Activated naive CD4-positive, alpha-beta T cell treated with anti-CD3 and anti-CD28 coated beads, Interleukin-2, amount 50 U/mL, for 24 hours (primary cell): ENCODE data around the gene CALB2.
"Not testable (repeated sequence)": the region's sequence is repeated elsewhere in the genome, so short reads cannot be mapped to it uniquely, and the experiment has no call there.

Experiments used
- H3K27ac Mint-ChIP-seq: one replicate; pipeline ENCODE4 v1.8.0; 2021; ENCODE audit warnings: mild to moderate bottlenecking, mixed read lengths
- H3K27me3 Mint-ChIP-seq: one replicate; pipeline ENCODE4 v1.8.0; 2021; ENCODE audit warnings: mixed read lengths
- H3K36me3 Mint-ChIP-seq: one replicate; pipeline ENCODE4 v1.8.0; 2021; ENCODE audit warnings: mixed read lengths
- H3K4me1 Mint-ChIP-seq: one replicate; pipeline ENCODE4 v1.8.0; 2021; ENCODE audit warnings: mixed read lengths
- H3K4me3 Mint-ChIP-seq: one replicate; pipeline ENCODE4 v1.8.0; 2021; ENCODE audit warnings: mild to moderate bottlenecking, mixed read lengths
- H3K9me3 Mint-ChIP-seq: one replicate; pipeline ENCODE4 v1.8.0; 2021; ENCODE audit warnings: mixed read lengths

CALB2 gene

DNA sequence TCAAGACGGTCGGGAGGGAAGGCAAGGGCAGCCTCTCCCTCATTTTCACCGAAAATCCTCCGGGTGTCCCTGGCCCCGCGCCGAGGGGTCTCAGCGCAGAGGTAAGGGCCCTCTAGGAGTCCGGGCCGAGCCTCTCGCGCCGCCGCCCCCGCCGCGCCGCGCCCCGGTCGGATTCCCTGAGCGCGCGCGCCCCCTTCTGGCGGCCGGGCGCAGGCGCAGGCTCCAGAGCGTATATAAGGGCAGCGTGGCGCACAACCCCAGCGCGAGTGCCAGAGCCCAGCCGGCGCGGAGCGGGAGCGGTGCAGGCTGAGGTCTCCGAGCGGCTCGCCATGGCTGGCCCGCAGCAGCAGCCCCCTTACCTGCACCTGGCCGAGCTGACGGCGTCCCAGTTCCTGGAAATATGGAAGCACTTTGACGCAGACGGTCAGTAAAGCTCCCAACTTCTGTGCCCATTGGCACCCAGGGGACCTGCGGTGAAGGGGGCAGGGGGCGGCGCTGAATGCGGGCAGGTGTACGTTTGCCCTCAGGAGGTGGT lies at the start of gene CALB2:
Gene CALB2 (plus strand): TSS at position 260 of the 535 bp plus-strand sequence. CDS start 70 bp downstream, at position 330.
- no peaks in the 10 kb centered on the region for H3K9me3 Mint-ChIP-seq
- no peaks in the 10 kb centered on the region for H3K36me3 Mint-ChIP-seq
- peaks cover 5% of the 10 kb centered on the region for H3K4me1 Mint-ChIP-seq
- peak within 1 kb of the TSS; percentile 55 for H3K4me3 Mint-ChIP-seq
- peaks cover 11% of the 10 kb centered on the region for H3K27me3 Mint-ChIP-seq
- H3K27ac Mint-ChIP-seq, result no peak within 1 kb of the TSS

DNA sequence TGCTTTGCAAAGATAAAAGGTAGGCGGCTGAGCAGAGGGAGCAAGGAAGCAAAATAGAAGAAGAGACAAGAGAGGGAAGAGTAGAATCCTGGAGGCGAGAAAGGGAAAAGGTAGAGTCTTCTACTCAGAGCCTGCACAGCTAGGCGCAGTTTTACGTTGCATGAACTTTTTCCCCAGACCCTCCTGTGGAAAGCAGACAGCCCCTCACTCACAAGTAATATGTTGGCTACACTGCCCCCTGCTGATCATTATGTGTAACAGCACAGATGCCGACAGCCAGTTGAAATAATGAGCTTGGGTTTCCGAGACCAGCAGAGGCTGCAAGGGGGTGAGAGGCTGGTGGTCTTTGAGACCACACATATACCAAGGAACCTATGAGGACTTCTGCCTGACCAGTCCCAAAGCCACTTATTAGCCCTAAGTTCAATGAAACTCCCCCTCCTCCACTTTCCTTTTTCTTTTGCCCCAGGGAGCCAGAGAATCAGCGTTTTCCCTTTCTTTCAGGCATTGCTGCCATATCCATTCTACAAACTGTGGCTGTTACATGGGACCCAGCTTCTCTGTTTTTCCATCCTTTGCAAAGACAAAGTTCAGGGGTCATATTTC lies 46.9 kb upstream of the CALB2 start:
- Mint-ChIP-seq H3K27ac (no peak overlapping the region), H3K4me1 (no peaks in the 10 kb centered on the region), H3K27me3 (peaks cover 28% of the 10 kb centered on the region), H3K36me3 (no peaks in the 10 kb centered on the region), H3K9me3 (no peaks in the 10 kb centered on the region), H3K4me3 (no peak overlapping the region)

DNA sequence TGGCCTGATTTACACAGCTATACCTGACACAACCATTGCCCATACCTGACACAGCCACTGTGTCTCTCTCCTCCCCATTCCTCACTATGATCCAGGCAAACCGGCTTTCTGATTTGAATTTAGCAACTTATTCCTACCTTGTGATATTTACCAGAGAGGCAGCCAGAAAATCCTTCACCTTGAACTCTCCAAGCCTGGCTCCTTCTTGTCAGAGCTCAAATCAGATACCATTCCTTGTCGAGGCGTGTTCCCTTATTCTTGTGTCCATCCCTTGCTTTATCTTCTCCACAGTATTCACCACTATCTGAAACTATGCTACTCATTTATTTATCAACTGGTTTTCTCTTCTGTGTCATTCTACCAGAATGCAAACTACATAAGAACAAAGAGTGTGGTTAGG lies 44.9 kb upstream of the CALB2 start:
- not testable (repeated sequence) for H3K4me3 Mint-ChIP-seq, H3K4me1 Mint-ChIP-seq, H3K27ac Mint-ChIP-seq, H3K9me3 Mint-ChIP-seq, H3K36me3 Mint-ChIP-seq
- H3K27me3 Mint-ChIP-seq, result peaks cover 24% of the 10 kb centered on the region

DNA sequence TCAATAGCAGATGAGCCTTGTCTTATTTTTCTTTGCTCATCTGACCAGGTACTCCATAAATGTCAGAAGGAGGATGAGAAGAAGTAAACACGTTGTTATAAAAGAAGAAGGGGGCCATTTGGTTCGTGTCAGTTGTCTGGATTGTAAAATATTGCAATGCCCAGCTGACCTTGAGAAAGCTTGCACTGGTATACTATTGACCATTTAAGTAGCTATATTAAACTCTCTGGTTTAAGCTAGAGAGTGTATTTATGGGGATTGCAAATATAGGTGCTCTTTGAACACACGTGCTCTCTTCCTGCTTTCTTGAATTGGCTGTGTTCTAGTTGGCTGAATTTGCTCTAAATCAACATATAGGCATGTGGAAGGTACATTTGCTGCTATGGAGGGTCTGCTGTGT lies 43.3 kb upstream of the CALB2 start:
- H3K27me3 Mint-ChIP-seq, result peaks cover 23% of the 10 kb centered on the region
- no peaks in the 10 kb centered on the region for H3K4me1 Mint-ChIP-seq

GRCh38 chr16:71319999-71320398 lies 38.5 kb upstream of the CALB2 start:
- H3K36me3 Mint-ChIP-seq, result no peaks in the 10 kb centered on the region
- H3K4me1 Mint-ChIP-seq, result no peaks in the 10 kb centered on the region
- no peaks in the 10 kb centered on the region for H3K9me3 Mint-ChIP-seq
- no peak overlapping the region for H3K27ac Mint-ChIP-seq
- H3K4me3 Mint-ChIP-seq, result no peak overlapping the region
- peaks cover 20% of the 10 kb centered on the region for H3K27me3 Mint-ChIP-seq

More for the DNA sequence above, 43.3 kb upstream of the CALB2 start:
- Mint-ChIP-seq H3K4me3 (no peak overlapping the region), H3K9me3 (no peaks in the 10 kb centered on the region), H3K27ac (no peak overlapping the region), H3K36me3 (no peaks in the 10 kb centered on the region)

- Mint-ChIP-seq H3K27me3 (peaks cover 8% of the 10 kb centered on the region), H3K27ac (no peak overlapping the region), H3K4me3 (no peak overlapping the region), H3K9me3 (no peaks in the 10 kb centered on the region), H3K36me3 (no peaks in the 10 kb centered on the region), H3K4me1 (no peaks in the 10 kb centered on the region)
Observed at GRCh38 chr16:71327720-71328119, 30.8 kb upstream of the CALB2 start.

DNA sequence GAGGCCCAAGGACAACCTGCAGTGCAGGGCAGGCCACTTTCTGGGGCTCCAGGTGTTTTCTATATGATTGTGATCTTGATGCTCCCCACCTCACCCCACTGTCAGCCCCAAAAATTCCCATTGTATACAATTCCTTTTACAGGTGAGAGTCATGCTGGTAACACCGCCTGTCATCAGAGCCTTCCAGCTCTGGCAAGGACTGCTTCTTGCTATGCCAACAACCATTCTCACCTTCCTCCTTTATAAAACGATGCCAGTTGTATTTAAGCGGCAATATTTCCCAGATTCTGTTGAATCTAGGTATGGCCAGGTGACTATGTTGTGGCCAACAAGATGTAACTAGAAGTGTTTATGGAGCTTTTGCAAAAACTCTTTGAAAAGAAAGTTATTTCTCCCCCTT lies 30.4 kb upstream of the CALB2 start:
- peaks cover 8% of the 10 kb centered on the region for H3K27me3 Mint-ChIP-seq
- no peak overlapping the region for H3K4me3 Mint-ChIP-seq
- H3K9me3 Mint-ChIP-seq, result no peaks in the 10 kb centered on the region
- H3K4me1 Mint-ChIP-seq, result no peaks in the 10 kb centered on the region
- no peaks in the 10 kb centered on the region for H3K36me3 Mint-ChIP-seq
- H3K27ac Mint-ChIP-seq, result no peak overlapping the region

DNA sequence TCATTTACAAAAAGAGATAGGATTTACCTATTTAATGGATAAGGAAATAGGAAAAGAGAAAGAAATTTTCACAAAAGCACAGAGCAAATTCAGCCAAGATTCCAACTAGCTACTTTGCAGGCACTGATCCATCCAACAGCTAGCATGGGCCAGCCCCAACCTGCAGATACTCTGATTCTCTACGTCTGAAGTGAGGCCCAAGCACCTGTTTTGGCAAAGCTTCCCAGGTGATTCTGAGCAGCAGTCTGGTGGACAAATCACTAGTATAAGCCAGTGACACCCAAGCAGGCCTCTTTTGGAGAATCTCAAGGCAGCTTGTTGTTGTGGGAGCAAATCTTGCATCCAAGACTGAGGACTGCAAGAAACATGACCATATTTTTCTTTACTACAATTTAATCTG lies 20.9 kb upstream of the CALB2 start:
- peaks cover 18% of the 10 kb centered on the region for H3K27me3 Mint-ChIP-seq

GRCh38 chr16:71338193-71338592 lies 20.3 kb upstream of the CALB2 start:
- H3K27ac Mint-ChIP-seq, result no peak overlapping the region
- H3K4me1 Mint-ChIP-seq, result no peaks in the 10 kb centered on the region

More for the DNA sequence above, 20.9 kb upstream of the CALB2 start:
- Mint-ChIP-seq H3K4me3 (no peak overlapping the region), H3K9me3 (peaks cover 6% of the 10 kb centered on the region), H3K4me1 (no peaks in the 10 kb centered on the region), H3K27ac (no peak overlapping the region), H3K36me3 (no peaks in the 10 kb centered on the region)

GRCh38 chr16:71338632-71339031 lies 19.9 kb upstream of the CALB2 start:
- Mint-ChIP-seq H3K9me3 (peaks cover 6% of the 10 kb centered on the region), H3K4me3 (no peak overlapping the region), H3K27ac (no peak overlapping the region), H3K4me1 (no peaks in the 10 kb centered on the region), H3K27me3 (peaks cover 18% of the 10 kb centered on the region), H3K36me3 (no peaks in the 10 kb centered on the region)

More at GRCh38 chr16:71338193-71338592, 20.3 kb upstream of the CALB2 start:
- Mint-ChIP-seq H3K4me3 (no peak overlapping the region), H3K36me3 (no peaks in the 10 kb centered on the region), H3K27me3 (peaks cover 18% of the 10 kb centered on the region), H3K9me3 (peaks cover 6% of the 10 kb centered on the region)

DNA sequence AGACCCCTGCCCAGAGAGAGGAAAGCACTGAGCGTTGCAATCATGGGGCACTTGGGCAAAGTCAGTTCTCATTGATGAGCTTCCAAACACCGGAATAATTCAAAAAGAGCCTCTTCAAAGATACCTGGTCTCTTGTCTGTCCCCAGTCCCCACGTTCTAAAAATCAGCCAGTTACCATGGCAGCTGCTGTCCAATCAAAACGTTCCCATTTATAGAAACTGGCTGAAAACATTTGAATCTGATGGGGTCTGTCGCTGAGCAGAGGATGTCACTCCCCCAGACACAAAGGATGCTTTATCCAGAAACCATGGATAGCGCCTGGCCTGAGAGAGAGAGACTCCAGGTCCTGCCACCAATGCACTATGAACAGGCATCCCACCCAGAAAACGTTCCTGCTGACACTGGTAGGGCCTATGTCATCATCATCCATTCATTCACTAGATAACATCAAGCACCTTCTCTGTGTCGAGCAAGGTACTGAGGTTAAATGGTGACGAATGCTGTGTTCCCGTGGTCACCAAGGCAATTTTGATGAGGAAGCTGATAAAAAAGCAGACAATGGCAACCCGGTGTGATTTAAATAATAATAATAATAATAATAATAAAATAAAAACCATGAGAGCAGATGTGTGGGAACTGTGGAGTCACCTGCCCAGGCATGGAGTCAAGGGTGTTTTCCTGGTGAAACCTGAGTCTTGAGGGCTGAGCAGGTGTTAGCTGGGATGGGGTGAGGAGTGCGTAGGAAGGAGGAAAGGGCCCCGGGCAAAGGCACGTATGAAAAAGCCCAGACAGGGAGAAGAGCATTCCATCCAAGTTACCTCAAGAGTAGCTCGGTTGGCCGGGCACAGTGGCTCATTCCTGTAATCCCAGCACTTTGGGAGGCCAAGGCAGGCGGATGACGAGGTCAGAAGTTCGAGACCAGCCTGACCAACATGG lies 19.0 kb upstream of the CALB2 start:
- H3K9me3 Mint-ChIP-seq, result peaks cover 6% of the 10 kb centered on the region
- H3K27ac Mint-ChIP-seq, result no peak overlapping the region
- H3K4me3 Mint-ChIP-seq, result no peak overlapping the region
- no peaks in the 10 kb centered on the region for H3K4me1 Mint-ChIP-seq
- no peaks in the 10 kb centered on the region for H3K36me3 Mint-ChIP-seq
- H3K27me3 Mint-ChIP-seq, result peaks cover 18% of the 10 kb centered on the region

GRCh38 chr16:71340406-71340805 lies 18.1 kb upstream of the CALB2 start:
- Mint-ChIP-seq H3K36me3 (no peaks in the 10 kb centered on the region), H3K27me3 (peaks cover 19% of the 10 kb centered on the region), H3K4me3 (no peak overlapping the region), H3K9me3 (peaks cover 3% of the 10 kb centered on the region), H3K27ac (no peak overlapping the region), H3K4me1 (no peaks in the 10 kb centered on the region)

DNA sequence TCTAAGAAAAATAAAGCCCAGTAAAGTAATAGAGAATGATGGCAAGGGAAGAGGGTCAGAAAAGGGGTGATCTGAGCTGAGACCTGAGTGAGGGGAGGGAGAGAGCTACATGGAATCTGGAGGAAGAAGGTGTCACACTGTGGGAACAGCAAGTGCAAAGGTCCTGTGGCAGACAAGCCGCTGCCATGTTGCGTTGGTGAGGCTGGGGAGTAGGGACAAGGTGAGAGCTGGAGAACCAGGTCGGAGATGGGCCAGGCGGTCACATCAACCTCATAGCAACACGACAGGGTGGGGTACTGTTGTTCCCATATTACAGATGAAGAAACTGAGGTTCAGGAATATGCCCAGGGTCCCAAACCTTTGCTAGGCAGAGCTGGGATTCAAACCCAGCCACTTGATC lies 16.6 kb upstream of the CALB2 start:
- Mint-ChIP-seq H3K9me3 (no peaks in the 10 kb centered on the region), H3K27me3 (peaks cover 12% of the 10 kb centered on the region), H3K36me3 (no peaks in the 10 kb centered on the region), H3K4me3 (no peak overlapping the region), H3K27ac (no peak overlapping the region), H3K4me1 (no peaks in the 10 kb centered on the region)

- Mint-ChIP-seq H3K27me3 (peaks cover 11% of the 10 kb centered on the region), H3K9me3 (no peaks in the 10 kb centered on the region), H3K4me3 (no peak overlapping the region), H3K36me3 (no peaks in the 10 kb centered on the region), H3K4me1 (no peaks in the 10 kb centered on the region), H3K27ac (no peak overlapping the region)
Observed at GRCh38 chr16:71343078-71343477, 15.4 kb upstream of the CALB2 start.

GRCh38 chr16:71344315-71344905 lies 14.1 kb upstream of the CALB2 start:
- no peak overlapping the region for H3K4me3 Mint-ChIP-seq
- no peaks in the 10 kb centered on the region for H3K9me3 Mint-ChIP-seq
- H3K4me1 Mint-ChIP-seq, result no peaks in the 10 kb centered on the region
- no peak overlapping the region for H3K27ac Mint-ChIP-seq
- no peaks in the 10 kb centered on the region for H3K36me3 Mint-ChIP-seq
- peaks cover 6% of the 10 kb centered on the region for H3K27me3 Mint-ChIP-seq

- no peaks in the 10 kb centered on the region for H3K4me1 Mint-ChIP-seq
- no peak overlapping the region for H3K27ac Mint-ChIP-seq
- H3K36me3 Mint-ChIP-seq, result no peaks in the 10 kb centered on the region
- H3K27me3 Mint-ChIP-seq, result peaks cover 6% of the 10 kb centered on the region
- H3K9me3 Mint-ChIP-seq, result no peaks in the 10 kb centered on the region
- H3K4me3 Mint-ChIP-seq, result no peak overlapping the region
Observed at GRCh38 chr16:71345031-71345430, 13.5 kb upstream of the CALB2 start.
